H1 (cell line): ENCODE measurements around the gene MS4A8. TPM values are rescaled to one million over a fixed set of nuclear protein-coding genes. Genes with fewer than 3 reads are reported as not detected.

Experiments
- ASH2L ChIP-seq: fragments of 200-600, 300-600 bp; sonication (generic); IDR thresholded peaks from one replicate; pipeline ENCODE4 v1.7.1; 2017; ENCODE audit warnings: low read length
- HDAC2 ChIP-seq, 2 experiments: fragments of 300-600 bp in 1 of 2; sonication (generic) in 1 of 2; IDR thresholded peaks; 2 replicates each; pipeline ENCODE4 v1.6.1; 2011 to 2012; ENCODE audit warnings: low read depth in 2 of 2, low read length in 2 of 2, mild to moderate bottlenecking in 2 of 2, moderate library complexity in 2 of 2, borderline replicate concordance in 1 of 2, inconsistent platforms in 1 of 2
- TAF7 ChIP-seq: optimal IDR thresholded peaks from 2 replicates; pipeline ENCODE3; 2011; ENCODE audit warnings: low read depth, mild to moderate bottlenecking, inconsistent platforms, low read length, moderate library complexity, borderline replicate concordance
- polyA plus RNA-seq, 7 experiments: library from polyadenylated mRNA; depleted of rRNA in 3 of 7; stranded (reverse) in 5 of 7; unstranded in 2 of 7; fragments of >200 nt in 5 of 7; fragments of 200-250 nt in 2 of 7; gene quantifications; 1 replicate in 5 of 7; 2 replicates in 1 of 7; 4 replicates in 1 of 7; pipeline versions ENCODE4 v1.2.1 to v1.2.3, GENCODE V29; 2011 to 2013; ENCODE audit warnings: missing spikeins in 2 of 7, mixed read lengths in 2 of 7
- total RNA-seq: library from RNA; stranded (reverse); fragmentation: NEBNext Ultra II Directional; extraction: Animal tissue kit (Norgen Biotek cat#: 25700); gene quantifications from 2 replicates; pipeline ENCODE4 v1.2.1, GENCODE V29; 2021

Gene MS4A8
- total and polyA plus RNA-seq, 2 of the 8 experiments (the other 6 are each of a cell fraction or from before 2014, with no cell fraction given): not detected

DNA sequence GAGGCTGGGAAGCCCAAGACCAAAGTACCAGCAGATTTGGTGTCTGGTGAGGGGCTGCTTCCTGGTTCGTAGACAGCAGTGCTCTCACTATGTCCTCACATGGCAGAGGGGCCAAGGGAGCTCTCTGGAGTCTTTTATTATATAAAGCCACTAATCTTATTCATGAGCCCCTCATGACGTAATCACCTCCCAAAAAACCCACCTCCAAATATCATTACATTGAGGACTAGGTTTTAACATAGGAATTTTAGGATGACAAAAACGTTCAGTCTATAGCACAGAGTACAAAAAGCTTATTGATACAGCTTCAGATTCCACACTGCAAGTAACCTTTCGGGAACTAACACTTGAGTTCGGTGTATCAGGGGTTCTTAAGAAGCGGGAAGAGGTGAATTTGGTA lies 21.0 kb downstream of the MS4A8 start (continued):
- TF ChIP-seq HDAC2 (IDR thresholded peaks at IDR 0.05; ENCODE audit: borderline replicate concordance in 1 of 2, low read depth in 2 of 2, low read length in 2 of 2) (no peak), ASH2L (no peak), TAF7 (no peak)
